ENCODE data around the gene WDR1.

DNA sequence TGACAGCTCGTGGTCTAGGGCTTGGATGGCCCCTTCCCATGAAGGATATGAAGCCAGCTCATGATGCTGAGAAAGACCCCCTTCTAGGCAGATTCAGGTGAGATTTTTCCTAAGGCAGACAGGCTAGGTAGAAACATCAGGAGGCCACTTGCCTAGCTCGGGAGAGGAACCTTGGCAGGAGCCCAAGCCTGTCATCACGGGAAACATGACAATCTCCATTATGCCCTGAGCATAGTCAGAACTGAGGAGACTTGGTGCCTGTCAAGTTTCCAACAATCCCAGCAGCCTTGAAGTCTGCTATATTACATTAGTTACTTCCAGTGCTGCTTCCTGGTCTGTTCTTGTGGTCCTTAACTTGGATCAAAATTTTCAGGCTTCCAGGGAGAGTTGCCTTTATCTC lies 18.7 kb upstream of the WDR1 start:
- TF ChIP-seq, protein P1, sequence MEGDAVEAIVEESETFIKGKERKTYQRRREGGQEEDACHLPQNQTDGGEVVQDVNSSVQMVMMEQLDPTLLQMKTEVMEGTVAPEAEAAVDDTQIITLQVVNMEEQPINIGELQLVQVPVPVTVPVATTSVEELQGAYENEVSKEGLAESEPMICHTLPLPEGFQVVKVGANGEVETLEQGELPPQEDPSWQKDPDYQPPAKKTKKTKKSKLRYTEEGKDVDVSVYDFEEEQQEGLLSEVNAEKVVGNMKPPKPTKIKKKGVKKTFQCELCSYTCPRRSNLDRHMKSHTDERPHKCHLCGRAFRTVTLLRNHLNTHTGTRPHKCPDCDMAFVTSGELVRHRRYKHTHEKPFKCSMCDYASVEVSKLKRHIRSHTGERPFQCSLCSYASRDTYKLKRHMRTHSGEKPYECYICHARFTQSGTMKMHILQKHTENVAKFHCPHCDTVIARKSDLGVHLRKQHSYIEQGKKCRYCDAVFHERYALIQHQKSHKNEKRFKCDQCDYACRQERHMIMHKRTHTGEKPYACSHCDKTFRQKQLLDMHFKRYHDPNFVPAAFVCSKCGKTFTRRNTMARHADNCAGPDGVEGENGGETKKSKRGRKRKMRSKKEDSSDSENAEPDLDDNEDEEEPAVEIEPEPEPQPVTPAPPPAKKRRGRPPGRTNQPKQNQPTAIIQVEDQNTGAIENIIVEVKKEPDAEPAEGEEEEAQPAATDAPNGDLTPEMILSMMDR (IDR thresholded peaks at IDR 0.05): no peak
- TF ChIP-seq EP300 (IDR thresholded peaks at IDR 0.05): no peak
- no peak for TF ChIP-seq RCOR1 (IDR thresholded peaks at IDR 0.05; ENCODE audit: low read depth, low read length)
- TF ChIP-seq, protein P2, sequence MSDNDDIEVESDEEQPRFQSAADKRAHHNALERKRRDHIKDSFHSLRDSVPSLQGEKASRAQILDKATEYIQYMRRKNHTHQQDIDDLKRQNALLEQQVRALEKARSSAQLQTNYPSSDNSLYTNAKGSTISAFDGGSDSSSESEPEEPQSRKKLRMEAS (IDR thresholded peaks at IDR 0.05): no peak
- TF ChIP-seq POLR2A (IDR thresholded peaks at IDR 0.05; ENCODE audit: low read length): no peak
- no peak for TF ChIP-seq CBX2 (IDR thresholded peaks at IDR 0.05; ENCODE audit: borderline replicate concordance, low read depth)
- TF ChIP-seq JUN (IDR thresholded peaks at IDR 0.05): no peak
- TF ChIP-seq, protein P3, sequence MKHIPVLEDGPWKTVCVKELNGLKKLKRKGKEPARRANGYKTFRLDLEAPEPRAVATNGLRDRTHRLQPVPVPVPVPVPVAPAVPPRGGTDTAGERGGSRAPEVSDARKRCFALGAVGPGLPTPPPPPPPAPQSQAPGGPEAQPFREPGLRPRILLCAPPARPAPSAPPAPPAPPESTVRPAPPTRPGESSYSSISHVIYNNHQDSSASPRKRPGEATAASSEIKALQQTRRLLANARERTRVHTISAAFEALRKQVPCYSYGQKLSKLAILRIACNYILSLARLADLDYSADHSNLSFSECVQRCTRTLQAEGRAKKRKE (CRISPR knock-in tag; IDR thresholded peaks at IDR 0.05; ENCODE audit: low read depth): no peak
- no peak for TF ChIP-seq CEBPB (IDR thresholded peaks at IDR 0.05)
- no peak for TF ChIP-seq CBX8 (IDR thresholded peaks at IDR 0.05)
- TF ChIP-seq CHD2 (IDR thresholded peaks at IDR 0.05; ENCODE audit: low read length, partially characterized antibody): no peak
- TF ChIP-seq PHF8 (IDR thresholded peaks at IDR 0.05; ENCODE audit: borderline replicate concordance, low read depth): no peak
